HL-60 (cell line): ENCODE data around the gene BIRC6.

Experiments
- POLR2AphosphoS5 ChIP-seq: IDR thresholded peaks from 2 replicates; pipeline ENCODE4 v1.6.1; 2012; ENCODE audit warnings: low read depth
- TF ChIP-seq, protein P1 (sequence below): IDR thresholded peaks from one replicate; pipeline ENCODE4 v1.5.1; 2011; ENCODE audit warnings: low read length, control low read depth, inconsistent platforms; ENCODE audit not compliant: insufficient read depth

- no peak for TF ChIP-seq POLR2AphosphoS5
- TF ChIP-seq, protein P1, sequence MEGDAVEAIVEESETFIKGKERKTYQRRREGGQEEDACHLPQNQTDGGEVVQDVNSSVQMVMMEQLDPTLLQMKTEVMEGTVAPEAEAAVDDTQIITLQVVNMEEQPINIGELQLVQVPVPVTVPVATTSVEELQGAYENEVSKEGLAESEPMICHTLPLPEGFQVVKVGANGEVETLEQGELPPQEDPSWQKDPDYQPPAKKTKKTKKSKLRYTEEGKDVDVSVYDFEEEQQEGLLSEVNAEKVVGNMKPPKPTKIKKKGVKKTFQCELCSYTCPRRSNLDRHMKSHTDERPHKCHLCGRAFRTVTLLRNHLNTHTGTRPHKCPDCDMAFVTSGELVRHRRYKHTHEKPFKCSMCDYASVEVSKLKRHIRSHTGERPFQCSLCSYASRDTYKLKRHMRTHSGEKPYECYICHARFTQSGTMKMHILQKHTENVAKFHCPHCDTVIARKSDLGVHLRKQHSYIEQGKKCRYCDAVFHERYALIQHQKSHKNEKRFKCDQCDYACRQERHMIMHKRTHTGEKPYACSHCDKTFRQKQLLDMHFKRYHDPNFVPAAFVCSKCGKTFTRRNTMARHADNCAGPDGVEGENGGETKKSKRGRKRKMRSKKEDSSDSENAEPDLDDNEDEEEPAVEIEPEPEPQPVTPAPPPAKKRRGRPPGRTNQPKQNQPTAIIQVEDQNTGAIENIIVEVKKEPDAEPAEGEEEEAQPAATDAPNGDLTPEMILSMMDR, result no peak
Observed at GRCh38 chr2:32478889-32479620, 122.2 kb downstream of the BIRC6 start.
